WI38 (cell line): Measurements from ENCODE around the gene SNAPC4.

Source experiments
- H3K4me3 ChIP-seq: 2 replicates; pipeline ENCODE4 v1.5.1; 2011; ENCODE audit warnings: low read depth, mild to moderate bottlenecking, control low read depth, low read length
- TF ChIP-seq, protein P1 (sequence below): IDR thresholded peaks from 2 replicates; pipeline ENCODE4 v1.5.1; 2012; ENCODE audit warnings: low read depth, mild to moderate bottlenecking, control low read depth, low read length

Gene SNAPC4

DNA sequence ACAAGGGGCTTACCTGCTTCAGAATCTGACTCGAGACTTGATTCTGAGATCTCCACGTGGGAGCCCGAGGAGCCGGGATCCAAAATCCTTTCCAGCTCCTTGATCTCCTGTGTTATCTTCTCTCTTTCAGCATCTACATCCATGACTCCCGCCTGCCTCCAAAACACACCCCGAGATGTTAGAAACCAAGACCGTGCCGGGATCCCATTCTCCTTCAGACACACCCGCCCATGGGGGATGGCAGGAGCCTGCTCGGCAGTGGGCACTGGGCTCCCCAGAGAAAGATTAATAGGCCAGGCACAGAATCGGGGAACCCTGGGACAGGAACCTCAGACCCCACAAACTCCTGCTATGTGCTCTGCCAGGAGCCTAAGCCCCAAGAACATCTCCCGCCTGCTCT is 1.7 kb downstream of the SNAPC4 start:
- no peak overlapping the region; the same call in 1 of the 2 replicates for H3K4me3 ChIP-seq
- TF ChIP-seq, protein P1, sequence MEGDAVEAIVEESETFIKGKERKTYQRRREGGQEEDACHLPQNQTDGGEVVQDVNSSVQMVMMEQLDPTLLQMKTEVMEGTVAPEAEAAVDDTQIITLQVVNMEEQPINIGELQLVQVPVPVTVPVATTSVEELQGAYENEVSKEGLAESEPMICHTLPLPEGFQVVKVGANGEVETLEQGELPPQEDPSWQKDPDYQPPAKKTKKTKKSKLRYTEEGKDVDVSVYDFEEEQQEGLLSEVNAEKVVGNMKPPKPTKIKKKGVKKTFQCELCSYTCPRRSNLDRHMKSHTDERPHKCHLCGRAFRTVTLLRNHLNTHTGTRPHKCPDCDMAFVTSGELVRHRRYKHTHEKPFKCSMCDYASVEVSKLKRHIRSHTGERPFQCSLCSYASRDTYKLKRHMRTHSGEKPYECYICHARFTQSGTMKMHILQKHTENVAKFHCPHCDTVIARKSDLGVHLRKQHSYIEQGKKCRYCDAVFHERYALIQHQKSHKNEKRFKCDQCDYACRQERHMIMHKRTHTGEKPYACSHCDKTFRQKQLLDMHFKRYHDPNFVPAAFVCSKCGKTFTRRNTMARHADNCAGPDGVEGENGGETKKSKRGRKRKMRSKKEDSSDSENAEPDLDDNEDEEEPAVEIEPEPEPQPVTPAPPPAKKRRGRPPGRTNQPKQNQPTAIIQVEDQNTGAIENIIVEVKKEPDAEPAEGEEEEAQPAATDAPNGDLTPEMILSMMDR, result no peak

DNA sequence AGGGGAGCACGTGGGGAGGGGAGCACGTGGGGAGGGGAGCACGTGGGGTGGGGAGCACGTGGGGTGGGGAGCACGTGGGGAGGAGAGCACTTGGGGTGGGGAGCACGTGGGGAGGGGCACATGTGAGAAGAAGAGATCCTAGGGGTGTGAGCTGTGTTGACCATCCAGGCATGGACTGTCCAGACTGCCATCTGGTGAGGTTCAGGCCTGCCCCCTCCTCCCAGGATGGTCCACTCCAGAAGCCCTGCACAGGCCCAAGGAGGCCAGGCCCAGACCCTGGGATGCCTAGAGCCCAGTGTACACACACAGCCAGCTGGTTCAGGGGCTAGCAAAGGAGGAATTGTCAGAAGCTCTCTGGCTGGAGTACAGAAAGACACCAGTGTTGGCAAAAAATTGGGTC is 2.3 kb downstream of the SNAPC4 start:
- no peak overlapping the region for H3K4me3 ChIP-seq
- TF ChIP-seq, protein P1, result no peak

DNA sequence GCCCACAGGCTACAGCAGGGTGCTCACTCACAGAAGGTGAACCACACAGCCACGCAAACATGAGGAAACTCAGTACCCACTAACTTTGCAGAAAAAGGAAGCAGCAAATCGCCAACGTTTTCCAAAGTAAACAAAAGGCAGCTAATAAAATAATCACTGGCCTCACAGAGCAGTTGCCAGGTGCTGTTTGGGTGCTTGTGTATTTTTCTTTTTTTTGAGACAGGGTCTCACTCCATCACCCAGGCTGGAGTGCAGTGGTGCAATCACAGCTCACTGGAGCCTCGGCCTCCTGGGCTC is 3.8 kb downstream of the SNAPC4 start:
- TF ChIP-seq, protein P1, result no peak
- no peak overlapping the region for H3K4me3 ChIP-seq

DNA sequence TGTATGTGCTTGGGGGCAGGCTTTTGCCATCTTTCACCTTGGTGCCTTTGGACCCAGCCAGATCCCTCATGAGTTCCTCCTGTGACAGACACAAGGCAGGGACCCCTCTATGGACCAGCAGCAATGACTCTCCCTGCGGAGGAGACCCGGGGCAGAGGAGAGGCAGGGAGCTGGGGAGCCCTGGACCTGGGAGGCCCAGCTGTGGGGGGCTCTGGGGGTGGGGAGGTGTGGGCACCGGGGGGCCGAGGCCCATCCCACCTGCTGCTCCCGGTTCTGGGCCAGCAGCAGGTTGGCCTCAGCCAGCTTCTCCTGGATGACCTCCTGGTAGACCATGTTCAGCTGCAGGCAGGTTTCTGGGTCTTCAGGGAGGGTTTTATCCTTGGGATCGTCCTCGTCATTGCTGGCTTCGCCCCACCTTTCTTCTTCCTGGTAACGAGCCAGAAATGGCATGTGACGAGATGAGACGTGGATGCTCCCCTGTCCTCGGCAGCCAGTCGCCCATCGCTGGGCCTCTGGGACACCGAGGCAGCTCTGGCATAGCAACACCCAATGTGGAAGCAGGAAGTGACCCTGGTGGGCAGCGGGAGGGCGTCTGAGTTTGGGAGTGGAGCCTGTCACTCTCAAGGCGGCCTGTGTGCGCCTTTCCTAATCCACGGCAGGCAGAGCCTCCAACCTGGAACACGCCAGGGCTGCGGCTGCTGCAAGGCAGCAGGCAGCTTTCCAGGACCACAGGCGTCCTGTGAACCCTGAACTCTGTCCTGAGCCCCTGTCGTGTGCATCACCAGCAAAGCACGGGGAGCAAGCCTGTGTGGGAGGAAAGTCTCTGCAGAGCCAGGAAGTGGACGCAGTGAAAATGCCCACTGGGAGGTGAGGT is 4.4 kb downstream of the SNAPC4 start:
- TF ChIP-seq, protein P1, result no peak
- H3K4me3 ChIP-seq, result no peak overlapping the region

DNA sequence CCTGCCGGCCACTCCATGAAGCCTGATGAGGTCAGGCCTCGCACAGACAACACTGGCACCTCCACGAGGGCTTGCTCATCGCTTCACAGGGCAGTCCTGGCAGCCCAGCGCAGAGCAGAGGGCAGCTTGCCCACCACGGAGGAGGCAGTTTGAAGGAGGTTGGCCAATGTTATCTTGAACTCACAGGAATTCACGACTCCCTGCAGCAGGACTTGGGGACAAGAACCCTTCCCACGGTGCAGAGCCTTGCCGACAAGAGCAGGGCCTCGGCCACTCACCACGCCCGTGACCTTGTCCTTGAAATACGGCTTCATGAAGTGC is 5.0 kb downstream of the SNAPC4 start:
- TF ChIP-seq, protein P1, result no peak
- no peak overlapping the region for H3K4me3 ChIP-seq

DNA sequence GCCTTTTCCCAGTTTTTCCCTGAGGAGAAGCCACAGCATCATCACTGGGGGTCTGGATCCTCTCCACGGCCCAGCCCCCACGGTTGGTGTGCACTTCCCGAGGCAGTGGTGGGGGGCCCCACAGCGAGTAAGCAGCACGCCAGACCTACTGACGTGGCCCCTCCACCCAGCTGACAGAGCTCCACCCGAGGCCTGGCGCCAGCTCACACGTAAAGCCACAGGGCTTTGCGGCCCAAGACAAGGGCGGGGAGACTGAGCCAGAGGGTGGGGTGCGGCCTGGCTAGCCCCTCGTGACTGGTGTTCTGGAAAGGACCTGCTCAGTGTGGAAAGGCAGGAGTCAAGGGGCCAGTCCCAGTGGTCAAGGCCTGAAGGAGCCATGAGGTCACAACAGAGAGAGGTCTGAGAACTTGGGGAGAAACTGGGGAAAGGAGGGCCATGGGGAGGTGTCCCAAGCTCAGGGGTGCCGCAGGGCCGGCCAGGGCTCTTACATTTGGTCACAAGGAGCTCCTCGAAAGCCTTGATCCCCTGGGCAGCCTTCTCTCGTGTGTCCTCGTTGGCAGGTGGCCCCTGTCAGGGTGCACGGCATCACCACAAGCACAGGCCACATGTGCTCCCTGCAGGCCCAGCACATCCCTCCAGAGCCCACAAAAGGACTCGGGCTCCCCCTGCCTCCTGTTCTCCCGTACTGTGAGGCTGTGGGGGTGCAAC is 5.5 kb downstream of the SNAPC4 start:
- TF ChIP-seq, protein P1, result no peak

DNA sequence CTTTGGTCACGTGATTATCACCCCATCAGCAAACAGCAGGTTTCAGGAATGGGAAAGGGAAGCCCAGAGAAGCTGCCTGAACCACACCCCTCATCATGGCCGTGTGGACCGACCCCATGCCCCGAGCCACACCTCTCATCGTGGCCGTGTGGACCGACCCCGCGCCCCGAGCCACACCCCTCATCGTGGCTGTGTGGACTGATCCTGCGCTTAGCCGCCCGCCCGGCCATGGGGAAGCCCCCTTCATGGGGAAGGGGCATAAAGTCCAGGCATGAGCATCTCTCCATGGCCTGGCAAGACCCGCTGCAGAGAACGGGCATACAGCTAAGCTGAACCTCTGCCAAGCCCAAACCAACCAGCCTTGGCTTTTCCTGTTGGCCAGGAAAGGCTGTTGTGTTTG is 6.4 kb downstream of the SNAPC4 start:
- TF ChIP-seq, protein P1, result no peak
- H3K4me3 ChIP-seq, result no peak overlapping the region

More for the DNA sequence above, 5.5 kb downstream of the SNAPC4 start:
- H3K4me3 ChIP-seq, result no peak overlapping the region
